ENCODE data around the gene PDE4B.
A peak's percentile ranks its signal among the peaks of the same experiment; 100 is the strongest.
"Not testable (repeated sequence)": the region's sequence is repeated elsewhere in the genome, so short reads cannot be mapped to it uniquely, and the experiment has no call there.

The PDE4B gene

DNA sequence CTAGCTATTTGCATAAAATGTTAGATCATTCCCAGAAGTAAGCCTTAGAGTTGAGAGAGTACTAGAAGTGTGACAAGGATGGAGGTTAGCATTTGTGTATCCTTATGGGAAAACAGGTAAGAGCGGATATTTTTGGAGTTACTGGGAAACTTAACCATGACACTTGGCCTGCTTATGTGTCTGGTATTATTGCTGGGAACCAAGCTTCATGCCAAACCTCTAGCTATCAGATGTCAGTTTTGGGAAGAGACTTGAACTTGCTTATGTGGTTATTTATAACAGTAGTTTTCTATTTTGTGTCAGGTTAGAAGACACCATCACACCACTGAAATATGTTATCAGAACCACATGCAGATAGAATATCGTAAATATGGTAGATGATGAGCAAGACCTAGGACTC, 511.0 kb downstream of the PDE4B start:
- no peak for FAIRE-seq
- no peak for DNase-seq (ENCODE audit: low spot score)

DNA sequence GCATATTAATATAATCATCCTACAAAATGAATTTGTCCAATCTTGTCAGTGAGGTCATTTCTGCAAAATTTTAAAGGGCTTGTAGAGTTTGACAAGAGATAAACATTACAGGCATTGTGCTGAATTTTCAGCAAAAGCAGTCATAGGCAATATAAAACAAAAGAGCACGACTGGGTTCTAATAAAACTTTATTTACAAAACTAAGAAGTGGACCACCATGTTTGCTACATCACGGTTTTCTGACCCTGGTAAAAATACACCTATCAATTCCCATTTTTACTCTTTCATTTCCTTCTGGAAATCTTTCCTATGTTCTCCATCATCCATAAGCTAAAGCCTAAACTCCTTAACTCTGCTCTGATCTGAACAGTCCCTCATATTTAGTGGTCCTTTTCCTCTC, 511.4 kb downstream of the PDE4B start:
- no peak for DNase-seq (ENCODE audit: low spot score)
- no peak for FAIRE-seq

DNA sequence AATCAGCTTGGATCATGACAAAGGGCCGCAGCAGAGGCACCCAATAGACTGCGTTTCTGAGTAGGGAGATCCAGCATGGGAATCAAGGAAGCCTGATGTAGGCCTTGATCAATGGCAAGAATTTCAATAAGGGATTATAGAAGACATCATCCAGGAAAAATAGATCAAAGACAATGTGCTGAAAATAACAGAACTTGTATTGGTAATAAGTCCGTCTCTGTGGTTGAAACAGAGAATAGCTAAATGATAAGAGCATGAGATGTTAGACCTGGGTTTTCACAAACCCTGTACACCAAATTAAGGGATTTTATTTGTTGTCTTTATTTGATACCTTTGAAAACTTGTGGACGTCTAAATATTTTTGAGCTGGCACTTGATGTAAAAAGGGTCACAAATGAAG, 513.2 kb downstream of the PDE4B start:
- DNase-seq (ENCODE audit: low spot score) (no peak), FAIRE-seq (no peak)

DNA sequence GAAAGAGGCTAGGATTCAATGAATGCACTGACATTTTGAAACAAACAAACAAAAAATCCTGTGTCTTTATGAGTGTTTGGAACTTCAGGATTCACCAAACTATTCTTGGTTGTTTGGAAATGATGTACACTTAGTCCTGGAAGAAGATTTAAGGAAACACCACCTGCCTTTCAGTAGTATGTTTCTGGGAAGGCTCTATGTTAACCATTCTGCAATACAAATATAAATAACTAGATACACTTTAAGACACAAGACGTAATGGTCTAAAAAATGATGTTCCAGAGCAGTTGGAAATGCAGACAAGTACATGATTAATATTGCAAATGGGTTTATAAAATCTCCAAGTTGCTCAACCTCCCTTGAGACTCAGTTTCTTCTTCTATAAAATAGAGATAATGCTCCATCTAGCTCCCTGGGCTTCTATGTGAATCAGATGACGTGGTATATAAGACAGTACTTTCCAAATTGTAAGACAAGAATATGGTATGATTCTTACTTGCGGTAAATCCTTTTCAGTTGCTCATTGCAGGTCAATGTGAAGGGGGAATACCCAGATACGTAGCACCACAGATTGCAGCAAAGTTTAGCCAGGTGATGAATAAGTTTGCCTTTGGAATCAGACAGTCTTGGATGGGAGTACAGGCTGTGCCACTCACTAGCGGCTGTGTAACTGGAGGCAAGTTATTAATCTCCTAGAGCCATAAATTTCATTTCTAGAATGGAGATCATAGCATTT, 516.5 kb downstream of the PDE4B start:
- FAIRE-seq (no peak), DNase-seq (ENCODE audit: low spot score) (no peak)

GRCh38 chr1:66311092-66311491, 518.4 kb downstream of the PDE4B start:
- FAIRE-seq (no peak), DNase-seq (ENCODE audit: low spot score) (no peak)

GRCh38 chr1:66311628-66312027, 518.9 kb downstream of the PDE4B start:
- no peak for FAIRE-seq
- no peak for DNase-seq (ENCODE audit: low spot score)

DNA sequence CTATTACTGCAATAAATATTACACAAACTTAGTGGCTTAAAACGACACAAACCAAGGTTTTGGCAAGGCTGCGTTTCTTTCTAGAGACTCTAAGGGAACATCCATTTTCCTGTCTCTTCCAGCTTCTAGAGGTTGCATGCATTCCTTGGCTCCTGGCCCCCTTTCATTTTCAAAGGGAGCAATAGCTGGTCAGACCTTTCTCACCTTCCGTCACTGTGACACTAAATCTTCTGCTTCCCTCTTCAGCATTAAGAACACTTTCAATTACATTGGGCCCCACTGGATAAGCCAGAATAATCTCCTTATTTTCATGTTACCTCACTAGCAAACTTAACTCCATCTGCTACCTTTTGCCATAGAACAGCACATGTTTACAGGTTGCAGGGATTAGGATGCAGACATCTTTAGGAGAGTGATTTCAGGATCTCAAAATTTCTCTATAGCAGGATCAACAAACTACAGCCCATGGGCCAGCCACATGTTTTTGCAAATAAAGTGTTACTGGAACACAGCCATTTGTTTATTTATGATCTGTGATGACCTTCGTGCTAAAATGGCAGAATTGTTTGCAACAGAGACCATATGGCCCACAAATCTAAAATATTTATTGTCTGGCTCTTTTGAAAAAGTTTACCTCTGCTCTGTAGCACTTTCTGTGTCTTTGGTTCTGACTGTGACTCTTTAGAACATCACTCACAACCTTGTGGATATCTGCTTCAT, 519.7 kb downstream of the PDE4B start:
- no peak for DNase-seq (ENCODE audit: low spot score)

GRCh38 chr1:66313429-66313828, 520.7 kb downstream of the PDE4B start:
- FAIRE-seq (no peak), DNase-seq (ENCODE audit: low spot score) (no peak)

More for the DNA sequence above, 519.7 kb downstream of the PDE4B start:
- FAIRE-seq: no peak

GRCh38 chr1:66315671-66316070, 523.0 kb downstream of the PDE4B start:
- DNase-seq (ENCODE audit: low spot score): peak; percentile 44
- no peak for FAIRE-seq

DNA sequence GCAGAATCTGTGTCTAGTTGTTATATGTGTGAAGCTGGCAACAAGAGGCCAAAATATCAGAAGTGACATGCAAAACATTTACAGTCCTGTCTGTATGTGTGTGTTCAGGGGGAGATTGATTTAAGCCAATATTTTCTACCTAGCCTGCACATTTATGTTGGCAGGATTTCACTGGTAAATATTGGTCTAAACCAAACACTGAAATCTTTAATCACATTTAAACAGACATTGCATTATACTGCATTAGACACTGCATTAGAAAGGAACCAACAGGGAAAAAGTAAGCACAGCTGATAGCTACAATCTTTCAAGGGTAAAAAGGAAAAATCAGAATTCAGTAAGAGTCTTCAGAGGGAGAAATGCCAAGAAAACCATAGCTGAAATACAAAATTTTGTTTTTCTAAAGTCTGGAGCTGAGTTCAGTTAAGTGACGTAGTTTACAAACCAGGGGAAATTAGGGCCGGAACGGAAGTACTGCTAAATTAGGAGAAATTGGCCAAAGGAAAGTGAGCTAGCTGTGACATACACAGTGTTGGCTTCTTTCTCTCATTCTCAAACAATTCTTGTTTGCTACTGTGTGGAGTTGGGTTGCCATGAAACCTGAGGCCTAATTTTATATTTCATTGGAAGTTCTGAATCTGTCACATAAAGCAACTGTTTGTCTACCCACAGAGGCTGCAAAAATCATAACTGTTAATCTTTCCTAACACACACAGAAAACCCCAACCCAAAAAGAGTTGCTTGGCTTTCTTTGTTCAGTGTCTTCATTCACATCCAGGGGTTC, 524.0 kb downstream of the PDE4B start:
- FAIRE-seq: no peak

GRCh38 chr1:66317248-66317515, 524.5 kb downstream of the PDE4B start:
- FAIRE-seq: no peak
- DNase-seq (ENCODE audit: low spot score): no peak

More for the DNA sequence above, 524.0 kb downstream of the PDE4B start:
- no peak for DNase-seq (ENCODE audit: low spot score)

DNA sequence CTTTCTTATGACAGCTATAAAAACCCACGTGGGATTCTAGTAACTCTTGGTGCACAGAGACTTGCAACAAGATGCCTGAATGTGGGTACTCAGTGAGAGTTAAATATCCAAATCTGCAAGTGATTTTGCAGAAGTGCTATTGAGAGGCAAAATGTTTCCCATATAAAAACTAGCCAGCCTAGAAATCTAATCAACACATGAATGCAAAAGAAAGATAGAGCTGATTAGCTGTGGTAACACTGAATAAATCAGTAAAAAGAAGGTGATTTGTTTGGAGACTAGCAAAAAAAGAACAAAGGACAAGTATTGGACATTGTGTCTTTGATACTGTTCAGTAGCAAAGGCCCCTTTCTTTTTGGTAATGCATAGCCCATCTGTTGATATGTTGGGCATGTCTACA, 527.5 kb downstream of the PDE4B start:
- FAIRE-seq: no peak

DNA sequence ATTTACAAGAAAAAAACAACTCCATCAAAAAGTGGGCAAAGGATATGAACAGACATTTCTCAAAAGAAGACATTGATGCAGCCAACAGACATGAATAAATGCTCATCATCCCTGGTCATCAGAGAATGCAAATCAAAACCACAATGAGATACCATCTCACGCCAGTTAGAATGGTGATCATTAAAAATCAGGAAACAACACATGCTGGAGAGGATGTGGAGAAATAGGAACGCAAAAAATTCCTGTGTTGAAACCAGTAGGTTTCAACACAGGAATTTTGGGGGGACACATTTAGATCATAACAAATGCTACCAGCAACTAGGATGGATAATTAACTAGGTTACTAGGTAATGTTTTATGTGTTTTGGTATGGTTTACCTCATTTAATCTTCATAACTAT, 529.8 kb downstream of the PDE4B start:
- DNase-seq (ENCODE audit: low spot score); FAIRE-seq: not testable (repeated sequence)

More for the DNA sequence above, 527.5 kb downstream of the PDE4B start:
- DNase-seq (ENCODE audit: low spot score): no peak

GRCh38 chr1:66323958-66324625, 531.4 kb downstream of the PDE4B start:
- no peak for FAIRE-seq
- no peak for DNase-seq (ENCODE audit: low spot score)

- no peak for FAIRE-seq
Observed at GRCh38 chr1:66325594-66326380, 533.1 kb downstream of the PDE4B start.

DNA sequence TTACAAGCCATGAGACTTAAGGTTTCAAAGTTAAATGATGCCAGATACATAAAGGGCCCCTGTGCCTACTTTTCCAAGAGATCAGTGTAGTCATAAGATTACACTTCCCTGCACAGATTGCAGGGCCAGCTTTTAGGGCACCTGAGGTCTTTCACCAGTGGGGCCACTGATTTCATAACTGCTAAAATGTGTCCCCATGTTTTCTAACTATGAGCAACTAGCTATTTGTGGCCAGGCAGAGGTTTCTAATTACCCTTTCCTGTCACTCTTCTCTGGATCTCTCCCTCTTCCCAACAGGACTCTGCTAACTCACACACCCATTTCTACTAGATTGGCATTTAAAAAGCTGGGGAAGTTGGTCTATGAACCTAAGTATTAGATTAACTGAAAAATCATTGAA, 534.2 kb downstream of the PDE4B start:
- FAIRE-seq (no peak), DNase-seq (ENCODE audit: low spot score) (no peak)

More at GRCh38 chr1:66325594-66326380, 533.1 kb downstream of the PDE4B start:
- DNase-seq (ENCODE audit: low spot score): no peak

- DNase-seq (ENCODE audit: low spot score): no peak
- FAIRE-seq: no peak
Observed at GRCh38 chr1:66327588-66327987, 534.9 kb downstream of the PDE4B start.

- no peak for DNase-seq (ENCODE audit: low spot score)
- FAIRE-seq: no peak
Observed at GRCh38 chr1:66328896-66329295, 536.2 kb downstream of the PDE4B start.

GRCh38 chr1:66330722-66331141, 538.0 kb downstream of the PDE4B start:
- DNase-seq (ENCODE audit: low spot score) (peak; percentile 27), FAIRE-seq (no peak)

- DNase-seq (ENCODE audit: low spot score): peak; percentile 78
- no peak for FAIRE-seq
Observed at GRCh38 chr1:66331658-66332547, 539.2 kb downstream of the PDE4B start.
